Loucy (cell line): ENCODE data around the gene CNDP1.

ENCODE experiments used
- H2AFZ ChIP-seq: fragments of 200-600 bp; sonication (generic); 2 replicates; pipeline ENCODE4 v1.6.0; 2016; ENCODE audit warnings: antibody characterized with exemption, mild to moderate bottlenecking, low read length, moderate library complexity
- H3F3A ChIP-seq: fragments of 200-600 bp; 2 replicates; pipeline ENCODE4 v1.6.0; 2016; ENCODE audit warnings: antibody characterized with exemption, low read depth, mild to moderate bottlenecking
- H3K27me3 ChIP-seq: fragments of 200-600 bp; sonication (generic); 2 replicates; pipeline ENCODE4 v1.6.1; 2014; ENCODE audit warnings: low read length, mild to moderate bottlenecking; ENCODE audit not compliant: insufficient read depth, poor library complexity, severe bottlenecking
- H3K36me3 ChIP-seq: fragments of 200-600 bp; sonication (generic); 2 replicates; pipeline ENCODE4 v1.6.1; 2016; ENCODE audit warnings: low read length; ENCODE audit not compliant: insufficient read depth
- H3K4me1 ChIP-seq: fragments of 200-600 bp; sonication (generic); 2 replicates; pipeline ENCODE4 v1.5.1; 2014; ENCODE audit warnings: low read length, mild to moderate bottlenecking; ENCODE audit not compliant: insufficient read depth, poor library complexity, severe bottlenecking
- H3K4me2 ChIP-seq: fragments of 200-600 bp; sonication (generic); 2 replicates; pipeline ENCODE4 v1.6.0; 2014; ENCODE audit warnings: antibody characterized with exemption, low read length, low read depth, mild to moderate bottlenecking; ENCODE audit not compliant: poor library complexity, severe bottlenecking
- H3K4me3 ChIP-seq: fragments of 200-600 bp; sonication (generic); 2 replicates; pipeline ENCODE4 v1.5.1; 2014; ENCODE audit warnings: low read length, mild to moderate bottlenecking, mixed read lengths; ENCODE audit not compliant: poor library complexity, severe bottlenecking
- H3K79me2 ChIP-seq: fragments of 200-600 bp; sonication (generic); 2 replicates; pipeline ENCODE4 v1.6.1; 2014; ENCODE audit warnings: low read length; ENCODE audit not compliant: insufficient read depth
- H3K9ac ChIP-seq: fragments of 200-600 bp; sonication (generic); 2 replicates; pipeline ENCODE4 v1.6.0; 2014; ENCODE audit warnings: mild to moderate bottlenecking, low read depth, low read length, moderate library complexity; ENCODE audit not compliant: poor library complexity, severe bottlenecking
- H3K9me2 ChIP-seq: fragments of 200-600 bp; sonication (generic); replicated peaks from 2 replicates; pipeline ENCODE4 v1.6.1; 2016; ENCODE audit warnings: low read depth, low read length, mixed read lengths
- H3K9me3 ChIP-seq: fragments of 200-600 bp; sonication (generic); 2 replicates; pipeline ENCODE4 v1.6.1; 2014; ENCODE audit warnings: mild to moderate bottlenecking, antibody characterized with exemption, low read length, low read depth; ENCODE audit not compliant: insufficient read depth
- H4K20me1 ChIP-seq: fragments of 200-600 bp; sonication (generic); 2 replicates; pipeline ENCODE4 v1.6.0; 2014; ENCODE audit warnings: antibody characterized with exemption, low read length, mild to moderate bottlenecking; ENCODE audit not compliant: insufficient read depth, poor library complexity, severe bottlenecking
- EZH2phosphoT487 ChIP-seq: fragments of 200-600 bp; IDR thresholded peaks from 2 replicates; pipeline ENCODE4 v1.6.1; 2018; ENCODE audit warnings: antibody characterized with exemption, mild to moderate bottlenecking, moderate library complexity, borderline replicate concordance
- TF ChIP-seq, protein P1 (sequence below): fragments of 200-600 bp; sonication (generic); conservative IDR thresholded peaks from 2 replicates; pipeline ENCODE4 v1.5.1; 2014; ENCODE audit warnings: mild to moderate bottlenecking, antibody characterized with exemption, low read length

Gene CNDP1

DNA sequence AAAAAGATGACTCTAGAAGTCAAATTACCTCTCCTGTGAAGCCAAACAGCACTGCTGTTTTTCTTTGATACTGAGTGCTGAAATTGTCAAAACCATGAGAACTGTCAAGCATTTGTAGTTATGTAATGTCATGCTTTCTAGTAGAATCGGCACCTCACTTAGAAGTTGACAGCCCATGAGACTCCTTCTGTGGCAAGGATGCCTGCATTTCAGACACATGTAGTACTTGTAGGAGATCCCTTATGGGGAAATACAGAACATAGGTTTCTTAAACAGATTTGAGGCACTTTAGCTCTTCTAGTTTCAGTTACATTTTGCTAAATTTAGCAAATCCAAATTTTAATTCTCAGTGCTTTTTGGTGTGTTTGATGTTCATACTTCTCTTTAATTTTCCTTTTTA lies 79.1 kb downstream of the CNDP1 start:
- Histone ChIP-seq H3K36me3 (no peaks in the 10 kb centered on the region), H4K20me1 (no peaks in the 10 kb centered on the region), H3K27me3 (no peaks in the 10 kb centered on the region), H3K9ac (no peak overlapping the region), H3F3A (no peaks in the 10 kb centered on the region), H3K4me1 (no peaks in the 10 kb centered on the region), H3K9me2 (no peaks in the 10 kb centered on the region), H2AFZ (no peak overlapping the region), H3K4me3 (no peak overlapping the region), H3K4me2 (no peak overlapping the region), H3K79me2 (peaks cover 9% of the 10 kb centered on the region; the same call in 1 of the 2 replicates), H3K9me3 (no peaks in the 10 kb centered on the region)
- TF ChIP-seq EZH2phosphoT487, result no peak

- no peak overlapping the region for H2AFZ ChIP-seq
- TF ChIP-seq EZH2phosphoT487, result no peak
- TF ChIP-seq, protein P1, sequence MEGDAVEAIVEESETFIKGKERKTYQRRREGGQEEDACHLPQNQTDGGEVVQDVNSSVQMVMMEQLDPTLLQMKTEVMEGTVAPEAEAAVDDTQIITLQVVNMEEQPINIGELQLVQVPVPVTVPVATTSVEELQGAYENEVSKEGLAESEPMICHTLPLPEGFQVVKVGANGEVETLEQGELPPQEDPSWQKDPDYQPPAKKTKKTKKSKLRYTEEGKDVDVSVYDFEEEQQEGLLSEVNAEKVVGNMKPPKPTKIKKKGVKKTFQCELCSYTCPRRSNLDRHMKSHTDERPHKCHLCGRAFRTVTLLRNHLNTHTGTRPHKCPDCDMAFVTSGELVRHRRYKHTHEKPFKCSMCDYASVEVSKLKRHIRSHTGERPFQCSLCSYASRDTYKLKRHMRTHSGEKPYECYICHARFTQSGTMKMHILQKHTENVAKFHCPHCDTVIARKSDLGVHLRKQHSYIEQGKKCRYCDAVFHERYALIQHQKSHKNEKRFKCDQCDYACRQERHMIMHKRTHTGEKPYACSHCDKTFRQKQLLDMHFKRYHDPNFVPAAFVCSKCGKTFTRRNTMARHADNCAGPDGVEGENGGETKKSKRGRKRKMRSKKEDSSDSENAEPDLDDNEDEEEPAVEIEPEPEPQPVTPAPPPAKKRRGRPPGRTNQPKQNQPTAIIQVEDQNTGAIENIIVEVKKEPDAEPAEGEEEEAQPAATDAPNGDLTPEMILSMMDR, result no peak
- H3K9me2 ChIP-seq, result no peaks in the 10 kb centered on the region
- no peaks in the 10 kb centered on the region for H3F3A ChIP-seq
- H3K9ac ChIP-seq, result no peak overlapping the region
- no peak overlapping the region for H3K4me3 ChIP-seq
- no peaks in the 10 kb centered on the region for H3K27me3 ChIP-seq
- H3K9me3 ChIP-seq, result no peaks in the 10 kb centered on the region
- H3K79me2 ChIP-seq, result peaks cover 7% of the 10 kb centered on the region; the same call in 1 of the 2 replicates
- no peaks in the 10 kb centered on the region for H3K36me3 ChIP-seq
- no peaks in the 10 kb centered on the region for H4K20me1 ChIP-seq
- no peak overlapping the region for H3K4me2 ChIP-seq
- H3K4me1 ChIP-seq, result peaks cover 5% of the 10 kb centered on the region
Measured at GRCh38 chr18:74616494-74616893, 82.2 kb downstream of the CNDP1 start.

DNA sequence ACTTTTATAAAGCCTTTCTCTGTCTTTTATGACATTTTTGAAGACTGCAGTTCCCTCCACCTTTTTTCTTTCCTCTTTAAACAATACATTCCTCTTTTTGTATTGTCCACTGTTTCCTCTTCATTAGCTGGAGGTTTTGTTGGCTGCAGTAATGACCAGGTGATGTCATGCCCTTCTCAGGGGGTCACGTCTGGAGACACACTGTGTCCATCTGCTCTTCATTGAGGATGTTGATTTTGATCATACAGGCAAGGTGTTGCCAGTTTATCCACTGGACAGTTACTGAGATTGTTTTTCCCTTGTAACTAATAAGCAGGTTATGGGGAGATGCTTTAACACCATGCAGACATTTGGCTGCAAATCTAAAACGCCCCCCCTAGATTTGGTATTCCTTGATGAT lies 83.2 kb downstream of the CNDP1 start:
- Histone ChIP-seq H4K20me1 (no peaks in the 10 kb centered on the region), H3K9ac (no peak overlapping the region), H3K36me3 (no peaks in the 10 kb centered on the region), H3K9me3 (no peaks in the 10 kb centered on the region), H3K27me3 (no peaks in the 10 kb centered on the region), H2AFZ (no peak overlapping the region), H3K79me2 (peaks cover 10% of the 10 kb centered on the region; the same call in 1 of the 2 replicates), H3K9me2 (no peaks in the 10 kb centered on the region), H3K4me1 (peaks cover 14% of the 10 kb centered on the region), H3F3A (no peaks in the 10 kb centered on the region), H3K4me3 (no peak overlapping the region), H3K4me2 (no peak overlapping the region)
- TF ChIP-seq, protein P1, result no peak
- TF ChIP-seq EZH2phosphoT487, result no peak

DNA sequence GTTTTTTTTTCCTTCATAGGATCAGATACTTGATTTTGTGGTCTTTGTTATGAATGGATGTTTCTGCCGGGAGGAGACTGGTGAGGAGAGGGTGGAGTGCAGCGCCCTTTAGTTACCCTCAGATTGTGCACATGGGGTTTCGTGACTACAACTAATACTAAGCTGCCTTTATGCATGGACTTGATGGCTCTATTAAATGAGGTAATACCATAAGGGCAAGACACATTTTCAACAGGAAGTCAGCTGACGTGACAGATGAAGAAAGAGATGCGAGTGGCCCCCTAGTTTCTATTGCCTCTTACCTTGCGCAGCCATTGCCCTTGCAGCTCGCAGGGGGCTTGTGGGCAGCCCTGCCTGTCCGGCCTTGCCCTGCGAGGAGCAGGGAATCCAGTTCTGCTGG lies 87.8 kb downstream of the CNDP1 start:
- no peak for TF ChIP-seq EZH2phosphoT487
- TF ChIP-seq, protein P1, result no peak
- H4K20me1 ChIP-seq, result no peaks in the 10 kb centered on the region

More for the DNA sequence above, 87.8 kb downstream of the CNDP1 start:
- H3K36me3 ChIP-seq, result no peaks in the 10 kb centered on the region
- no peak overlapping the region for H3K9ac ChIP-seq
- H2AFZ ChIP-seq, result no peak overlapping the region
- H3K27me3 ChIP-seq, result no peaks in the 10 kb centered on the region
- H3K9me3 ChIP-seq, result no peaks in the 10 kb centered on the region
- no peak overlapping the region for H3K4me3 ChIP-seq
- H3K9me2 ChIP-seq, result no peaks in the 10 kb centered on the region
- no peaks in the 10 kb centered on the region for H3F3A ChIP-seq
- H3K79me2 ChIP-seq, result peaks cover 14% of the 10 kb centered on the region
- peaks cover 14% of the 10 kb centered on the region for H3K4me1 ChIP-seq
- no peak overlapping the region for H3K4me2 ChIP-seq
